HCT116 (cell line): ENCODE results near the gene DUS3L. TPM values are rescaled to one million over a fixed set of nuclear protein-coding genes. Genes with fewer than 3 reads are reported as not detected.

Source experiments
- ATAC-seq: fragments of 200-7000 bp; cut with Tn5 transposase; 2 replicates; pipeline ENCODE4 v1.9.1; 2020; ENCODE audit warnings: mild to moderate bottlenecking, moderate library complexity
- BruUV-seq: library from RNA; stranded (reverse); fragments of 400-500 nt; replicated peaks from 2 replicates; lab custom pipeline; 2021; lab: Mats Ljungman, UMichigan
- CTCF ChIA-PET: fragments of 300-600 bp; sonication (Branson Sonifier 250); formaldehyde crosslinking; loops from one replicate; lab custom pipeline; 2021; ENCODE audit warnings: antibody characterized with exemption; lab: Charles Lee
- POLR2A ChIA-PET: fragments of 300-600, 350-600 bp; sonication (Branson Sonifier 250); formaldehyde crosslinking; loops from one replicate; lab custom pipeline; 2021; ENCODE audit warnings: antibody characterized with exemption; lab: Charles Lee
- RAD21 ChIA-PET, 2 experiments: fragments of 300-600 bp; sonication (Branson Sonifier 250); formaldehyde crosslinking; loops; one replicate each; lab custom pipeline; 2023; ENCODE audit warnings: low total read pairs in 2 of 2; ENCODE audit not compliant: uncharacterized antibody in 2 of 2, unreplicated experiment in 2 of 2, low non-redundant PET in 1 of 2; lab: Charles Lee
- DNase-seq: peaks from one replicate; pipeline ENCODE4 v3.0.0-alpha.2; 2010; ENCODE audit warnings: low read depth, low spot score
- H2AFZ ChIP-seq: fragments of 200-600 bp; shearing (Covaris generic), sonication (generic); 2 replicates; pipeline ENCODE4 v1.6.1; 2017; ENCODE audit warnings: low read depth, mixed run types, mixed read lengths, antibody characterized with exemption, low read length; ENCODE audit not compliant: poor library complexity, severe bottlenecking
- H3K27ac ChIP-seq: 2 replicates; pipeline ENCODE4 v1.5.1; 2012; ENCODE audit warnings: low read depth, low read length
- H3K27me3 ChIP-seq: fragments of 200-600 bp; sonication (generic); 2 replicates; pipeline ENCODE4 v1.6.1; 2016; ENCODE audit warnings: mixed run types, low read length, mixed read lengths; ENCODE audit not compliant: insufficient read depth
- H3K36me3 ChIP-seq, 2 experiments: fragments of 200-500 bp in 1 of 2; fragments of 200-600 bp in 1 of 2; sonication (Bioruptor generic) in 1 of 2; sonication (generic) in 1 of 2; 2 replicates each; pipeline versions ENCODE4 v1.5.1 to v1.6.1; 2014 to 2016; ENCODE audit warnings: low read length in 2 of 2, inconsistent platforms in 1 of 2, mixed read lengths in 1 of 2, mixed run types in 1 of 2; ENCODE audit not compliant: insufficient read depth in 2 of 2, control insufficient read depth in 1 of 2
- H3K4me1 ChIP-seq, 2 experiments: fragments of 200-600 bp in 1 of 2; sonication (generic) in 1 of 2; 2 replicates each; pipeline versions ENCODE4 v1.5.1 to v1.6.1; 2012 to 2017; ENCODE audit warnings: low read length in 2 of 2, inconsistent platforms in 1 of 2, mild to moderate bottlenecking in 1 of 2, mixed read lengths in 1 of 2, mixed run types in 1 of 2, moderate library complexity in 1 of 2; ENCODE audit not compliant: insufficient read depth in 2 of 2, control insufficient read depth in 1 of 2
- H3K4me2 ChIP-seq: fragments of 200-600 bp; sonication (generic); 2 replicates; pipeline ENCODE4 v1.6.1; 2017; ENCODE audit warnings: mixed run types, low read length, mixed read lengths
- H3K4me3 ChIP-seq, 2 experiments: fragments of 200-600 bp in 1 of 2; sonication (generic) in 1 of 2; replicated peaks in 1 of 2; 2 replicates each; pipeline ENCODE4 v1.5.1; 2011 to 2016; ENCODE audit warnings: low read length in 2 of 2, control low read depth in 1 of 2, low read depth in 1 of 2, mild to moderate bottlenecking in 1 of 2, mixed read lengths in 1 of 2, mixed run types in 1 of 2
- H3K79me2 ChIP-seq: fragments of 200-600 bp; sonication (generic); 2 replicates; pipeline ENCODE4 v1.6.1; 2017; ENCODE audit warnings: mild to moderate bottlenecking, mixed run types, low read length, moderate library complexity, mixed read lengths; ENCODE audit not compliant: insufficient read depth
- H3K9ac ChIP-seq: fragments of 200-600 bp; sonication (generic); 2 replicates; pipeline ENCODE4 v1.6.1; 2016; ENCODE audit warnings: low read length, mixed read lengths
- H3K9me2 ChIP-seq: fragments of 200-600 bp; sonication (generic), shearing (Covaris generic); 2 replicates; pipeline ENCODE4 v1.6.1; 2017; ENCODE audit warnings: mixed run types, mild to moderate bottlenecking, moderate library complexity; ENCODE audit not compliant: insufficient read depth
- H3K9me3 ChIP-seq, 2 experiments: fragments of 200-500 bp in 1 of 2; fragments of 200-600 bp in 1 of 2; sonication (Bioruptor generic) in 1 of 2; sonication (generic) in 1 of 2; 2 replicates each; pipeline ENCODE4 v1.6.1; 2014 to 2017; ENCODE audit warnings: low read length in 2 of 2, mixed read lengths in 2 of 2, inconsistent platforms in 1 of 2, low read depth in 1 of 2, mild to moderate bottlenecking in 1 of 2, mixed run types in 1 of 2, moderate library complexity in 1 of 2; ENCODE audit not compliant: control insufficient read depth in 1 of 2, insufficient read depth in 1 of 2
- H4K20me1 ChIP-seq: fragments of 200-600 bp; sonication (generic), shearing (Covaris generic); 2 replicates; pipeline ENCODE4 v1.6.1; 2017; ENCODE audit warnings: mixed run types, mild to moderate bottlenecking, moderate library complexity; ENCODE audit not compliant: insufficient read depth
- CBX3 ChIP-seq: IDR thresholded peaks from 2 replicates; pipeline ENCODE4 v1.6.1; 2012; ENCODE audit warnings: low read depth
- CEBPB ChIP-seq: IDR thresholded peaks from 2 replicates; pipeline ENCODE4 v1.6.1; 2012; ENCODE audit warnings: low read depth
- EGR1 ChIP-seq: IDR thresholded peaks from 2 replicates; pipeline ENCODE4 v1.6.1; 2012; ENCODE audit warnings: low read depth
- ELF1 ChIP-seq: IDR thresholded peaks from 2 replicates; pipeline ENCODE4 v1.6.1; 2012; ENCODE audit warnings: low read depth, borderline replicate concordance
- EZH2 ChIP-seq: fragments of 200-600 bp; sonication (generic); IDR thresholded peaks from 2 replicates; pipeline ENCODE4 v1.6.1; 2017; ENCODE audit warnings: antibody characterized with exemption, mixed run types
- FOSL1 ChIP-seq: IDR thresholded peaks from 2 replicates; pipeline ENCODE4 v1.6.1; 2012; ENCODE audit warnings: low read depth
- POLR2AphosphoS5 ChIP-seq: IDR thresholded peaks from 2 replicates; pipeline ENCODE4 v1.6.1; 2011; ENCODE audit warnings: mild to moderate bottlenecking, low read depth, low read length, moderate library complexity
- SIN3A ChIP-seq: IDR thresholded peaks from 2 replicates; pipeline ENCODE4 v1.6.1; 2012; ENCODE audit warnings: low read depth
- TCF7L2 ChIP-seq: IDR thresholded peaks from 2 replicates; pipeline ENCODE4 v1.7.0; 2011; ENCODE audit warnings: borderline replicate concordance, inconsistent platforms; ENCODE audit not compliant: insufficient read depth, insufficient read length; ENCODE audit errors: extremely low read depth
- YY1 ChIP-seq: IDR thresholded peaks from 2 replicates; pipeline ENCODE4 v1.6.1; 2011; ENCODE audit warnings: low read length, low read depth, moderate library complexity, mild to moderate bottlenecking; ENCODE audit not compliant: insufficient replicate concordance; ENCODE audit errors: extremely low read depth
- intact Hi-C: fragments of 100-400 bp; cut with micrococcal nuclease; formaldehyde crosslinking; loops from 2 replicates; pipeline ENCODE4 v1.10.0; 2022
- total RNA-seq: library from RNA; stranded (reverse); gene quantifications from one replicate; pipeline ENCODE4 v1.2.1, GENCODE V29; 2021; ENCODE audit not compliant: unreplicated experiment
- TF ChIP-seq, protein P1 (sequence below): IDR thresholded peaks from 2 replicates; pipeline ENCODE4 v1.6.1; 2012; ENCODE audit warnings: low read depth
- TF ChIP-seq, protein P2 (sequence below): IDR thresholded peaks from 2 replicates; pipeline ENCODE4 v1.6.1; 2011; ENCODE audit warnings: mild to moderate bottlenecking, low read length, moderate library complexity; ENCODE audit not compliant: insufficient replicate concordance; ENCODE audit errors: extremely low read depth

DUS3L gene
- total RNA-seq, 1 experiment from 2014 or later: 78.1 TPM

DNA sequence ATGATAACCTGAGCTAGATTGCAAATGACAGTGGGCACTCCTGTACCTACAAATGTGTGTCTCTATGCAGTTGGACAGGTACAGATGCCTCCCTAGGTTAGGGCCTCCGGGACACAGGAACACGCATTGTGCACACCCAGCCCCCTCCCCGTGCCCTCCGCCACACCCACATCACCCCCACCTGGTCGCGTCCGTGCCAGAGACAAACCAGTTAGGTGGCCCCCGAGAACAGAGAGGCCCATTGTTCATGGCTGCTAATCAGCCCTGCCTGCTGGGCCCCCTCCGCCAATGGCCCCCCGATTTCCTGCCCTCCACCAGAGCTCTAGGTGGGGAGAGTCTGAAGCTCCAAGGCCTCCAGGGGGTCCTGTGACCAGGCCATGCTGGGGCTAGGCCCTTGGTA, 27.6 kb upstream of the DUS3L start:
- TF ChIP-seq POLR2AphosphoS5: no peak
- TF ChIP-seq YY1: no peak
- TF ChIP-seq TCF7L2: no peak
- TF ChIP-seq, protein P1, sequence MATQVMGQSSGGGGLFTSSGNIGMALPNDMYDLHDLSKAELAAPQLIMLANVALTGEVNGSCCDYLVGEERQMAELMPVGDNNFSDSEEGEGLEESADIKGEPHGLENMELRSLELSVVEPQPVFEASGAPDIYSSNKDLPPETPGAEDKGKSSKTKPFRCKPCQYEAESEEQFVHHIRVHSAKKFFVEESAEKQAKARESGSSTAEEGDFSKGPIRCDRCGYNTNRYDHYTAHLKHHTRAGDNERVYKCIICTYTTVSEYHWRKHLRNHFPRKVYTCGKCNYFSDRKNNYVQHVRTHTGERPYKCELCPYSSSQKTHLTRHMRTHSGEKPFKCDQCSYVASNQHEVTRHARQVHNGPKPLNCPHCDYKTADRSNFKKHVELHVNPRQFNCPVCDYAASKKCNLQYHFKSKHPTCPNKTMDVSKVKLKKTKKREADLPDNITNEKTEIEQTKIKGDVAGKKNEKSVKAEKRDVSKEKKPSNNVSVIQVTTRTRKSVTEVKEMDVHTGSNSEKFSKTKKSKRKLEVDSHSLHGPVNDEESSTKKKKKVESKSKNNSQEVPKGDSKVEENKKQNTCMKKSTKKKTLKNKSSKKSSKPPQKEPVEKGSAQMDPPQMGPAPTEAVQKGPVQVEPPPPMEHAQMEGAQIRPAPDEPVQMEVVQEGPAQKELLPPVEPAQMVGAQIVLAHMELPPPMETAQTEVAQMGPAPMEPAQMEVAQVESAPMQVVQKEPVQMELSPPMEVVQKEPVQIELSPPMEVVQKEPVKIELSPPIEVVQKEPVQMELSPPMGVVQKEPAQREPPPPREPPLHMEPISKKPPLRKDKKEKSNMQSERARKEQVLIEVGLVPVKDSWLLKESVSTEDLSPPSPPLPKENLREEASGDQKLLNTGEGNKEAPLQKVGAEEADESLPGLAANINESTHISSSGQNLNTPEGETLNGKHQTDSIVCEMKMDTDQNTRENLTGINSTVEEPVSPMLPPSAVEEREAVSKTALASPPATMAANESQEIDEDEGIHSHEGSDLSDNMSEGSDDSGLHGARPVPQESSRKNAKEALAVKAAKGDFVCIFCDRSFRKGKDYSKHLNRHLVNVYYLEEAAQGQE: no peak
- no peak for TF ChIP-seq SIN3A
- TF ChIP-seq CBX3: no peak
- TF ChIP-seq EZH2: no peak
- TF ChIP-seq CEBPB: no peak
- TF ChIP-seq ELF1: no peak
- TF ChIP-seq EGR1: no peak
- TF ChIP-seq FOSL1: no peak
- TF ChIP-seq, protein P2, sequence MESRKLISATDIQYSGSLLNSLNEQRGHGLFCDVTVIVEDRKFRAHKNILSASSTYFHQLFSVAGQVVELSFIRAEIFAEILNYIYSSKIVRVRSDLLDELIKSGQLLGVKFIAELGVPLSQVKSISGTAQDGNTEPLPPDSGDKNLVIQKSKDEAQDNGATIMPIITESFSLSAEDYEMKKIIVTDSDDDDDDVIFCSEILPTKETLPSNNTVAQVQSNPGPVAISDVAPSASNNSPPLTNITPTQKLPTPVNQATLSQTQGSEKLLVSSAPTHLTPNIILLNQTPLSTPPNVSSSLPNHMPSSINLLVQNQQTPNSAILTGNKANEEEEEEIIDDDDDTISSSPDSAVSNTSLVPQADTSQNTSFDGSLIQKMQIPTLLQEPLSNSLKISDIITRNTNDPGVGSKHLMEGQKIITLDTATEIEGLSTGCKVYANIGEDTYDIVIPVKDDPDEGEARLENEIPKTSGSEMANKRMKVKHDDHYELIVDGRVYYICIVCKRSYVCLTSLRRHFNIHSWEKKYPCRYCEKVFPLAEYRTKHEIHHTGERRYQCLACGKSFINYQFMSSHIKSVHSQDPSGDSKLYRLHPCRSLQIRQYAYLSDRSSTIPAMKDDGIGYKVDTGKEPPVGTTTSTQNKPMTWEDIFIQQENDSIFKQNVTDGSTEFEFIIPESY: no peak
- no peak for ATAC-seq
- no peaks in the 10 kb centered on the region for H3K79me2 ChIP-seq
- H3K9ac ChIP-seq: no peak overlapping the region
- H3K27ac ChIP-seq: no peak overlapping the region
- no peak overlapping the region for H3K4me2 ChIP-seq
- no peaks in the 10 kb centered on the region for H4K20me1 ChIP-seq
- H3K9me3 ChIP-seq: no peaks in the 10 kb centered on the region
- no peak overlapping the region for H2AFZ ChIP-seq
- RAD21 ChIA-PET: no interaction called here
- no peak overlapping the region for H3K4me3 ChIP-seq
- intact Hi-C loops: no loop called here
- H3K9me2 ChIP-seq: no peaks in the 10 kb centered on the region
- H3K36me3 ChIP-seq: no peaks in the 10 kb centered on the region
- BruUV-seq: no TSS peak
- H3K4me1 ChIP-seq: peaks cover 0 to 3% of the 10 kb centered on the region in 2 experiments; a peak in 1 of 4 replicates
- CTCF ChIA-PET: interaction anchor here (1.2 kb wide), 1 partner anchor 15 kb away, joined by 3 read pairs; no protein-coding TSS in a partner anchor
- H3K27me3 ChIP-seq: no peaks in the 10 kb centered on the region
- POLR2A ChIA-PET: no interaction called here
- no peak for DNase-seq
